Activated naive CD8-positive, alpha-beta T cell treated with anti-CD3 and anti-CD28 coated beads, Interleukin-2, amount 10 ng/mL, durations not matched to agents 7 days and 5 days (primary cell): ENCODE measurements around the gene OPRM1. TPM values are rescaled to one million over a fixed set of nuclear protein-coding genes. Genes with fewer than 3 reads are reported as not detected.
"Not testable (repeated sequence)": the region's sequence is repeated elsewhere in the genome, so short reads cannot be mapped to it uniquely, and the experiment has no call there.

Experiments used
- ATAC-seq: fragments of 150-1000 bp; cut with Tn5 transposase; one replicate; pipeline ENCODE4 v1.10.0; 2021; ENCODE audit warnings: low read depth, moderate library complexity
- POLR2A ChIA-PET: fragments of 350-600 bp; sonication (Branson Sonifier 250); formaldehyde crosslinking; loops from one replicate; lab custom pipeline; 2021; ENCODE audit warnings: antibody characterized with exemption; lab: Charles Lee
- DNase-seq: peaks from one replicate; pipeline ENCODE4 v3.0.0; 2021
- H3K27ac Mint-ChIP-seq: one replicate; pipeline ENCODE4 v1.8.0; 2022; ENCODE audit warnings: mild to moderate bottlenecking, mixed read lengths
- H3K27me3 Mint-ChIP-seq: one replicate; pipeline ENCODE4 v1.8.0; 2022; ENCODE audit warnings: mild to moderate bottlenecking, moderate library complexity, mixed read lengths
- H3K36me3 Mint-ChIP-seq: one replicate; pipeline ENCODE4 v1.8.0; 2021; ENCODE audit warnings: mild to moderate bottlenecking, mixed read lengths
- H3K4me1 Mint-ChIP-seq: one replicate; pipeline ENCODE4 v1.8.0; 2021; ENCODE audit warnings: mixed read lengths
- H3K4me3 Mint-ChIP-seq: one replicate; pipeline ENCODE4 v1.8.0; 2022; ENCODE audit warnings: mild to moderate bottlenecking, moderate library complexity, mixed read lengths
- H3K9me3 Mint-ChIP-seq: one replicate; pipeline ENCODE4 v1.8.0; 2021; ENCODE audit warnings: mixed read lengths
- total RNA-seq, 2 experiments: library from RNA; stranded (reverse); gene quantifications; one replicate each; pipeline ENCODE4 v1.2.3, GENCODE V29; 2021

Gene OPRM1
- total RNA-seq, 2 experiments from 2014 or later = not detected

GRCh38 chr6:154230910-154231595, 192.0 kb downstream of the OPRM1 start:
- H3K36me3 Mint-ChIP-seq = peaks cover 17% of the 10 kb centered on the region
- POLR2A ChIA-PET = interaction anchor here (6.4 kb wide), 1 partner anchor 15 kb away, joined by 56 read pairs; no protein-coding TSS in a partner anchor
- no peaks in the 10 kb centered on the region for H3K27me3 Mint-ChIP-seq
- no peak for ATAC-seq
- peak overlapping the region; percentile 65 for H3K4me3 Mint-ChIP-seq
- H3K9me3 Mint-ChIP-seq = no peaks in the 10 kb centered on the region
- peak overlapping the region; percentile 82 for H3K27ac Mint-ChIP-seq
- no peak for DNase-seq
- peaks cover 49% of the 10 kb centered on the region for H3K4me1 Mint-ChIP-seq

- H3K4me3 Mint-ChIP-seq = peak overlapping the region; percentile 65
- POLR2A ChIA-PET = interaction anchor here (0.5 to 6.4 kb wide), 9 partner anchors 9 to 993 kb away, joined by 3 to 56 read pairs (median 6); no protein-coding TSS in a partner anchor
- ATAC-seq (peak; percentile 75), DNase-seq (no peak)
- H3K4me1 Mint-ChIP-seq = peaks cover 51% of the 10 kb centered on the region
- H3K36me3 Mint-ChIP-seq = peaks cover 20% of the 10 kb centered on the region
- H3K9me3 Mint-ChIP-seq = no peaks in the 10 kb centered on the region
- H3K27ac Mint-ChIP-seq = peak overlapping the region; percentile 82
- no peaks in the 10 kb centered on the region for H3K27me3 Mint-ChIP-seq
Measured at GRCh38 chr6:154232013-154232910, 193.2 kb downstream of the OPRM1 start.

DNA sequence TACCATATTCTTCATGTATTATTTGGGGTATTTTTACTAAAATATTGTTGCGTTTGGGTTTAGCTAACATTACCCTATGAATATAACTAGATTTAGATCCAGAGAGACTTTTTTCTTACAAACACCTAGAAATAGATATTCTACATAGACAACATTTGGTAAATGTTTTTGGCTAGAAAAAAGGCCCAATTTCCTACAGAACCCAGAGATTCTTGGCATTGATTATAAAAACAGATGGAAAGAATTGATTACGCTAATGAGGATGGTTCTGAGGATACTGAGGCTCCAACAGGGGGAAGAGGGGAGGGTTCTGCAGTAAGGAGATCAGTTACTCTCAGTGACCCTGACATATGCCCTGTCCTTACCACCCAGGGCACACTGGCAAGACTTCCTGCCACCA, 194.3 kb downstream of the OPRM1 start:
- H3K4me1 Mint-ChIP-seq = peaks cover 49% of the 10 kb centered on the region
- H3K27ac Mint-ChIP-seq = peak overlapping the region; percentile 64
- no peaks in the 10 kb centered on the region for H3K27me3 Mint-ChIP-seq
- DNase-seq (no peak), ATAC-seq (no peak)
- H3K9me3 Mint-ChIP-seq = no peaks in the 10 kb centered on the region
- peaks cover 16% of the 10 kb centered on the region for H3K36me3 Mint-ChIP-seq
- POLR2A ChIA-PET = interaction anchor here (0.7 to 6.4 kb wide), 3 partner anchors 12 to 48 kb away, joined by 3 to 56 read pairs (median 3); no protein-coding TSS in a partner anchor
- H3K4me3 Mint-ChIP-seq = peak overlapping the region; percentile 44

GRCh38 chr6:154234019-154234772, 195.2 kb downstream of the OPRM1 start:
- H3K4me3 Mint-ChIP-seq = peak overlapping the region; percentile 55
- peak overlapping the region; percentile 64 for H3K27ac Mint-ChIP-seq
- ATAC-seq (no peak), DNase-seq (no peak)
- H3K9me3 Mint-ChIP-seq = no peaks in the 10 kb centered on the region
- H3K36me3 Mint-ChIP-seq = peaks cover 17% of the 10 kb centered on the region
- H3K4me1 Mint-ChIP-seq = peaks cover 50% of the 10 kb centered on the region
- POLR2A ChIA-PET = interaction anchor here (6.4 kb wide), 1 partner anchor 12 kb away, joined by 56 read pairs; no protein-coding TSS in a partner anchor
- H3K27me3 Mint-ChIP-seq = no peaks in the 10 kb centered on the region

DNA sequence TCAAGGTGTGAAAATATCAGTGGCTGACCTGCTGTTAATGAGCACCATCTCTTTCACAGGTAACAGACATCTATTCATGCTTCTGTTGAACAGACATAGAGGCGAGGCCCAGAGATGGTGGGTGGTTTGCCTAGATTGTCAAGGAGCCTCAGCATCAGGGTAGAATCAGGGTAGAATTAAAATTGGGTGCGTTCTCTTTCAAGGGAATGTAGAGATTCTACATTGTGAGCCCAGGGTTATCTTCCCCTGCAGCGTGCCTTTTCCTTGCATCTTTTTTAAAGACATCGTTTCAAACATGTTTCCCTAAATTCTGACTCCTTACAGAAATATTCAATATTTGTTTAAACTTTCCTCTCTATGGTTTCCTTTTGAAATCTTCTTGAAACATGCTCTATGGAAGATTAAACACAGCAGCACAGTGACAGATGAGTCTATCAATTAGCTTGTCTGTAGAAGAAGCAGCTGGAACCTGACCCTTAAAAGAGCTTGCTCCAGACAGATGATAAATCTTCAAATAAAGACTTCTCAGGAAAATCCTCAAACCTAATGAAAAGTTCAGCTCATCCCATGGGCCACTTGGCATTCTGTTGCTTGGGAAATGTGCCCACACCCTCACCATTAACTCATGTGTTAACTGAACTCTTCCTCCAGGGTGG, 197.7 kb downstream of the OPRM1 start:
- Mint-ChIP-seq H3K4me1 (peaks cover 47% of the 10 kb centered on the region), H3K4me3 (no peak overlapping the region)

GRCh38 chr6:154238831-154239230, 199.8 kb downstream of the OPRM1 start:
- H3K4me3 Mint-ChIP-seq = no peak overlapping the region
- peaks cover 50% of the 10 kb centered on the region for H3K4me1 Mint-ChIP-seq
- no peak for DNase-seq
- ATAC-seq = no peak
- POLR2A ChIA-PET = interaction anchor here (1.0 kb wide), 1 partner anchor 8 kb away, joined by 4 read pairs; no protein-coding TSS in a partner anchor
- H3K9me3 Mint-ChIP-seq = no peaks in the 10 kb centered on the region
- H3K36me3 Mint-ChIP-seq = peaks cover 38% of the 10 kb centered on the region
- H3K27ac Mint-ChIP-seq = no peak overlapping the region
- H3K27me3 Mint-ChIP-seq = no peaks in the 10 kb centered on the region

More for the DNA sequence above, 197.7 kb downstream of the OPRM1 start:
- no peak overlapping the region for H3K27ac Mint-ChIP-seq
- H3K36me3 Mint-ChIP-seq = peaks cover 25% of the 10 kb centered on the region
- DNase-seq = no peak
- no peaks in the 10 kb centered on the region for H3K27me3 Mint-ChIP-seq
- no peaks in the 10 kb centered on the region for H3K9me3 Mint-ChIP-seq
- ATAC-seq = no peak
- POLR2A ChIA-PET = interaction anchor here (6.4 kb wide), 1 partner anchor 9 kb away, joined by 56 read pairs; no protein-coding TSS in a partner anchor

DNA sequence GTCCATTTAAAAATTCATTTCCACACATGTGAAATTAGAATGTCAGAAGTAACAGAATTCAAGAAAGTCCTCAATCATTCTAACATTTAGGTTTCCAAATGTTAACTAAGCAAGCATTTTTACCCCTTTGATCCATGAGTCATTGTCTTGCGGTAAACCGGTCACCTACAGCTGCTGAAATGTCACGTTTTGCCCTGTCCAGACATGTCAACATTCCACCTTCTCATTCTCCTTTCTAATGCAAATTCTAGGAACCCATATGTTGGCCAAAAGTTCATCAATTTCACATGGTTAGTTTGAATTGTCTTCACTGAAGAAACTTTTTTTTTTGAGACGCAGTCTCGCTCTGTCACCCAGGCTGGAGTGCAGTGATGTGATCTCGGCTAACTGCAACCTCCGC, 200.4 kb downstream of the OPRM1 start:
- POLR2A ChIA-PET = interaction anchor here (1.0 kb wide), 1 partner anchor 8 kb away, joined by 4 read pairs; no protein-coding TSS in a partner anchor
- H3K4me3 Mint-ChIP-seq = peak overlapping the region; percentile 31
- DNase-seq (no peak), ATAC-seq (no peak)
- H3K9me3 Mint-ChIP-seq = no peaks in the 10 kb centered on the region
- H3K27me3 Mint-ChIP-seq = no peaks in the 10 kb centered on the region
- H3K4me1 Mint-ChIP-seq = peaks cover 49% of the 10 kb centered on the region
- peaks cover 36% of the 10 kb centered on the region for H3K36me3 Mint-ChIP-seq
- no peak overlapping the region for H3K27ac Mint-ChIP-seq

DNA sequence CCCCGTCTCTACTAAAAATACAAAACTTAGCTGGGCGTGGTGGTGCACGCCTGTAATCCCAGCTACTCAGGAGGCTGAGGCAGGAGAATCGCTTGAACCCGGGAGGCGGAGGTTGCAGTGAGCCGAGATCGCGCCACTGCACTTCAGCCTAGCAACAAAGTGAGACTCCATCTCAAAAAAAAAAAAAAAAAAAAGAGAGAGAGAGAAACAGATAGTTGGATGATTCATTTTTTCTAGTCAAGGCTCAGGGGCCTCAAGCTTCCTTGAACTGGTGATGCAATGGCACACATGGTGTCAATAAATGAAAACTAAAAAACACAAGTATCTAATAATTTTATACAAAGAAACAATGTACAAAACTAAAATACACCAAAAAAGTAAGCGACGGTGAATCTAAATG, 202.0 kb downstream of the OPRM1 start:
- POLR2A ChIA-PET = interaction anchor here (1.0 to 1.8 kb wide), 2 partner anchors 9 to 84 kb away, joined by 3 to 8 read pairs; no protein-coding TSS in a partner anchor
- H3K9me3 Mint-ChIP-seq, H3K4me3 Mint-ChIP-seq, ATAC-seq, DNase-seq, H3K27me3 Mint-ChIP-seq, H3K27ac Mint-ChIP-seq: not testable (repeated sequence)
- Mint-ChIP-seq H3K4me1 (peaks cover 57% of the 10 kb centered on the region), H3K36me3 (peaks cover 31% of the 10 kb centered on the region)

DNA sequence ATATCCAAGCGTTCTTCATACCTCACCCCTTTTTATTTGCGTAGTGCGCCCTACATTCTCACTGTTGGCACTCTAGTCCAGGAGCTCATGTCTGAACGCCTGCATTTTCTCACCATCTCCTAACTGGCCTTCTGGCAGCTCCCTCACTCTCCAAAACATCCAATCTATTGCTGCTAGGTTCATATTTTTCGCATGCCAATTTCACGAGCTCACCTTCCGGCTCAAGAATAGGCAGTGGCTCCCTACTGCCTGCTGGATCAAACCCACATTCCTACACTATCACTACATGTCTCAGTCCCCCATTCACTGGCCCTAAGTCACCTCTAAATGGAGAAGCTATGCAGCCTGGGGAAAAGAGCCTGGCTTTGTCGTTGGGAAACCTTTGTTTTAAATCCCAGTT, 202.5 kb downstream of the OPRM1 start:
- ATAC-seq = no peak
- no peaks in the 10 kb centered on the region for H3K9me3 Mint-ChIP-seq
- H3K27me3 Mint-ChIP-seq = no peaks in the 10 kb centered on the region
- no peak for DNase-seq
- H3K27ac Mint-ChIP-seq = peak overlapping the region; percentile 78
- peaks cover 28% of the 10 kb centered on the region for H3K36me3 Mint-ChIP-seq
- no peak overlapping the region for H3K4me3 Mint-ChIP-seq
- peaks cover 58% of the 10 kb centered on the region for H3K4me1 Mint-ChIP-seq
- POLR2A ChIA-PET = interaction anchor here (1.8 kb wide), 1 partner anchor 9 kb away, joined by 8 read pairs; no protein-coding TSS in a partner anchor

DNA sequence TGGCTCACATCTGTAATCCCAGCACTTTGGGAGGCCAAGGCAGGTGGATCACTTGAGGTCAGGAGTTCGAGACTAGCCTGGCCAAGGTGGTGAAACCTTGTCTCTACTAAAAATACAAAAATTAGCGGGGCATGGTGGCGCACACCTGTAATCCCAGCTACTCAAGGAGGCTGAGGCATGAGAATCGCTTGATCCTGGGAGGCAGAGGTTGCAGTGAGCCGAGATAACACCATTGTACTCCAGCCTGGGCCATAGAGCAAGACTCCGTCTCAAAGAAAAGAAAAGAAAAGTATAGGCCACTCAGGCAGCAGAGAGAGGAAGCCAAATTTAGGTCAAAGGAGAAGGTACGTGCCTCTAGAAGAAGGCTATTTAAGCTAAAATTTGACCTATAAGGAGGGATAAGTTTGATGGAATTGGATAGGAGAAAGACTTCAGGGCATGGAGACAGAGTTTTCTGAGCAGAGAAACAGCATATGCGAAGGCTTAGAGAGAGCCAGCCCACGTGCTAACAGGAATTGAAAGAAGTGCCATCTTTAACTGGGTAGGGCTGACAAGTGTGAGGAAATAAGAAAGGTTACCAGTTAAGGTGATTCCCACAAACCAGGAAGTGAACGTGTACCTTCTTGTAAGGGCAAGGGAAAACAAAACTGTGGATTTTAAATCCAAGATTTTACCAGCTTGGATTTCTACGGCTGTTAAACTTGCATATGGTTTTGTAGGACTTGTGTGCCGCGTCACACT, 203.7 kb downstream of the OPRM1 start:
- Mint-ChIP-seq H3K36me3 (peaks cover 23% of the 10 kb centered on the region), H3K27me3 (no peaks in the 10 kb centered on the region), H3K9me3 (no peaks in the 10 kb centered on the region), H3K4me1 (peaks cover 63% of the 10 kb centered on the region), H3K27ac (peak overlapping the region; percentile 75), H3K4me3 (peak overlapping the region; percentile 45)
- DNase-seq (no peak), ATAC-seq (no peak)
- POLR2A ChIA-PET = no interaction called here

- H3K9me3 Mint-ChIP-seq = no peaks in the 10 kb centered on the region
- POLR2A ChIA-PET = interaction anchor here (4.8 kb wide), 1 partner anchor 10 kb away, joined by 56 read pairs; no protein-coding TSS in a partner anchor
- H3K36me3 Mint-ChIP-seq = peaks cover 21% of the 10 kb centered on the region
- DNase-seq (no peak), ATAC-seq (peak; percentile 15)
- peak overlapping the region; percentile 75 for H3K27ac Mint-ChIP-seq
- H3K4me3 Mint-ChIP-seq = peak overlapping the region; percentile 95
- no peaks in the 10 kb centered on the region for H3K27me3 Mint-ChIP-seq
- peaks cover 70% of the 10 kb centered on the region for H3K4me1 Mint-ChIP-seq
Measured at GRCh38 chr6:154243793-154244750, 205.0 kb downstream of the OPRM1 start.
